ENCODE data around the gene ANKRD29.
"Not testable (repeated sequence)": the region's sequence is repeated elsewhere in the genome, so short reads cannot be mapped to it uniquely, and the experiment has no call there.

Gene ANKRD29

DNA sequence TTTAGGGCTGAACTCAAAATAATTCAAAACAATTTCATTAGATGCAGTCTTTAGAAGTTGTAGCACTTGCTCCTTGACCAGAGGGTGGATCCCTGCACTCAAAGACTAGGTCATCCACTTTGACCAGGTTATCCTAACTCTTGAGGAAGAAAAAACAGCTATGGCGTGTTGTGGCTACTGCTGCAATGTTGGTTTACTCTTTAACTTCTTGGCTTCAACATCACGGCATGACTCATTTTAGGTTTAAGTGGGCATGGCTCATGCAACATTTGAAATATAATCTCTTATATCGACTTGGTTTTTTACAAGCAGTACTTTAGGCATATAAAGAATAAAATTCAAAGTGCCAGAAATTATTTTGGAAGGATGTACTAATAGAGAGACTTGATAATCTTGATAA lies 35.4 kb downstream of the ANKRD29 start:
- no peak for TF ChIP-seq POLR2A (IDR thresholded peaks at IDR 0.05; ENCODE audit: low read depth, low read length)
- FAIRE-seq (peak; percentile 36), DNase-seq (ENCODE audit: insufficient read length, low spot score) (peak; percentile 20)

DNA sequence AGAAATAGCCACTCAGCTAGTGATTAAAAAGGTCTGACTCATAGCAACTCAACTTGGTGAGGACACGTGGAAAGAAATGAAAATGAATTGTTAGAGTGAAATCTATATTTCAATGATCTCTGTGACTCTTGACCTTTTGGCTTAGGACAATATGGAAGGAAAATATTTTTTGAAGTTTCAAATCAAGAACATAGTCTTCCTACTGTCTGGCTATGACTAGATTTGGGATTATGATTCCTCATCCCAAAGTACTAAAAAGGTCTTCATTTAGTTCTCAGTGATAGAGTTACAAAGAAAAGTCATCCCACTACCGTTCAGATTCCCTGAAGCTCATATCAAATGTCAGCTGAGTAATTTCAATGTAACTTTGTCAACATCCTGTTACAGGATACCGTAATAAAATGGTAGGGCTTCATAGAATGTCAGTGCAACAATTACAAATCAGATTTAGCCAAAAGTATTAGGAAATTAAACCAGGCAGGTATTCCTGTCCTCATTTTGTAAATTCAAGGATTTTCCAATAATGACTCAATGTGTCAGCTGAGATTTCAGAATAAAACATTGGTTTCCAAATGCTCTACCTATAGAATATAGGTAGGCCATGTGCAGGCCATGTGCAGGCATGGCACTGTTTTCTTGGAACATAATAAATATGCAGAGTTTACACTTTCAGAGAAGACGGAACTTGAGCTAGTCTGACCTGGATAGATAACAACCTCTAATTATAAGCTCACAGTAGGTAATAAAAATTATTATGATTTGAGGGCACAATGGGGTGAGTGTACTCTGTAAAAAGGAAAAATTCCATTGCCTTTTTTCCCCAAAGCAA lies 36.0 kb downstream of the ANKRD29 start:
- TF ChIP-seq POLR2A (IDR thresholded peaks at IDR 0.05; ENCODE audit: low read depth, low read length) = no peak
- FAIRE-seq = no peak
- DNase-seq (ENCODE audit: insufficient read length, low spot score) = no peak

DNA sequence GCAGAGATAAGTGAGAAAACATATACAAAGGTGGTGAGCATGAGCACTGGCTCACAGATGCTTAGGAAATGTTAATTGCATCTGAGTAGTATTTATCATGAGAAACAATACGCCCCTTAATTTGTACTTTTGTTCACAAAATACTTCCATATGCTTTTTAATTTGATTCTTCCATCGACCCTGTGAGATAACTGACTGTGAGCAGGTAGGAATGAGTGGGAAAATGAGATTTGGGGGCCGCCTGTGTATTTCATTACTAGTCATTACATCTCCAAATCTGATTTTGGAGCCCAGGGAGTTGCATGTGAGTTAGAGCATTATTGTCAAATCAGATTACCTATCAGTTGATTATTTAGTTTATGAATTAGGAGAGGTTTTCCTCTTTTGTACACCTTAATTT lies 39.7 kb downstream of the ANKRD29 start:
- DNase-seq (ENCODE audit: insufficient read length, low spot score) = no peak
- no peak for TF ChIP-seq POLR2A (IDR thresholded peaks at IDR 0.05; ENCODE audit: low read depth, low read length)
- FAIRE-seq = no peak

DNA sequence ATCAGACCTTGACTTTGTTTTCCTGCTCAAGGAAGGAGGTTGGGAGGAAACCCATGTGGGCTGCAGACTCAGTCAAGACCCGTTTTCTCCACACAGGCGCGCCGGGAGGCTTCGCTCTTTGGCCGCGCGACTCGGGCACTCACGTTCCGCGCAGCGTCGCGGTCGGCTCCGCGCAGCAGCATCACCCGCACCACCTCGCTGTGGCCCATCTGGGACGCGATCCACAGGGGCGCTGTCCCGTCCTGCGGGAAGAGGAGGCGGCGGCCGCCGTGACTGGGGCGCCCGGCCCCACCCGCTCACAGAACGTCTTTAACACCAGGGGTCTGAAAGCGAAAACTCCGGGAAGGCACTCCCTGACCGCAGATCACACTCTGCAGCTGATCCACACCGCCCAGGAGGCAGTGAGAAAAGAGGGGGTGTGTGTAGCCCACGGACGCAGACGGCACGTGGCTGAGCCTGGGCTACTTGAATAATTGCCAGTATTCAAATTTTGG lies 43.3 kb downstream of the ANKRD29 start:
- DNase-seq (ENCODE audit: insufficient read length, low spot score) (peak; percentile 15), FAIRE-seq (no peak)
- TF ChIP-seq POLR2A (IDR thresholded peaks at IDR 0.05; ENCODE audit: low read depth, low read length) = no peak

DNA sequence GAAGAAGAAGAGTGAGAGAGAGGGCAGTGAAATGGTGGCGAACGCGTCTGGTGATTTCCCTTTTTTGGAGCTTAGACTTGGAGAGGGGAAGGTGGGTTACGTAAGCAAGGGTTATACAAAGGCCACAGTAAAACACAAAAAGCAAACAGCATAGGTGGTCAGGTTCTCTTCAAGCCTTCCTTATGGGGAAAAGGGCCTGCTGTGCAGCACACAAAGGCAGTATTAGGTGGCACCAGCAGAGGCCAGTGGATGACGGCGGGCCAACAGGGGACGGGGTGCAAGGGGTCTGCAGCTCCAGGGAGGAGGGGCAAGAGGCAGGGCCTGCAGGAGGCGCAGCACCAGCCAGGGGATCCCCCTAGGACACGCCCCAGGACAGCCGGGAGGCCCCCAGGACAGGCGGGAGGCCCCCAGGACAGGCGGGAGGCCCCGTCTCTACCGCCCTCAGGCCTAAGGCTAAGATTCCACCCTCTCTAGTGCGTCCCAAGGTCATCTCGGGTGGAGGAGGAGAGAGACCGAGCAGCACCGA lies 43.8 kb downstream of the ANKRD29 start:
- TF ChIP-seq POLR2A (IDR thresholded peaks at IDR 0.05; ENCODE audit: low read depth, low read length) = no peak
- DNase-seq (ENCODE audit: insufficient read length, low spot score) = no peak
- no peak for FAIRE-seq

DNA sequence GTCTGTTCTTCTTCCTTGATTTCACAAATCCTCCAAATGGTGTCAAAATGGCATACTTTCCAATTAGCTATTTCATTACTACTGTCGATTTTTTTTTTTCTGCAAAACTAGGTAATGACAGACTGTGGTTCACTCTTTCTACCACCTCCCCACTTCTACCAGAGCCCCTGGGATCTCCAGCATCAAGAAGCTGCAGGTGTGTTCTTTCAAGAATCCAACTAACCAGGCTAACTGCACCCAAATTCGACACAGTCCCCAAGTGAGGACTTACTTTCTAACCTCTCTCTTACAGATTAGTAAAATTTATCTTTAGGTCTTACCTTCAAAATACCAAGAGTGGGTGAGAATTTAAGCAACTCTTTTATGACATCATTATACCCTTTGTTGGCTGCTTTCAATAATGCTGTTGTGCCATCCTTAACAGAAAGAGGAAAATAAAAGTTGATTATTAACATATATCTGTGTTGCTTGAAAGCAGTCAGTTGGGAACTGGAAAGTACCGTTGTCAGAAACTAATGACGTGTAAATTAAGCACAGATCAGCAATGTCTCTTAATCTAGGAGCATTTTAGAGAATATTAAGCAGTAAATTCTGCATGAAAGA lies 45.2 kb downstream of the ANKRD29 start:
- FAIRE-seq (no peak), DNase-seq (ENCODE audit: insufficient read length, low spot score) (no peak)
- no peak for TF ChIP-seq POLR2A (IDR thresholded peaks at IDR 0.05; ENCODE audit: low read depth, low read length)

DNA sequence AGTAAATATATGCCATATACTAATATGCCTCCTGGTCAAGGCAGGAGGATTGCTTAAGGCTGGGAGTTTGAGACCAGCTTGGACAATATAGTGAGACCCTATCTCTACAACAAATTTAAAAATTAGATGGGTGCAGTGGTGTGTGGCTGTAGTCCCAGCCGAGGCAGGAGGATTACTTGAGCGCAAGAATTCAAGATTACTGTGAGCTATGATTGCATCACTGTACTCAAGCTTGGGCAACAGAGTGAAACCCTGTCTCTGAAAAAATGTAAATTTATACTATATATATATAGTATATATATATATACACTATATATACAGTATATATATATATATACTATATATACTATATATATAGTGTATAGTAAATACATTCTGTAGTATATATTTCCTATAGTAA lies 46.5 kb downstream of the ANKRD29 start:
- FAIRE-seq (no peak), DNase-seq (ENCODE audit: insufficient read length, low spot score) (no peak)
- TF ChIP-seq POLR2A (IDR thresholded peaks at IDR 0.05; ENCODE audit: low read depth, low read length) = no peak

DNA sequence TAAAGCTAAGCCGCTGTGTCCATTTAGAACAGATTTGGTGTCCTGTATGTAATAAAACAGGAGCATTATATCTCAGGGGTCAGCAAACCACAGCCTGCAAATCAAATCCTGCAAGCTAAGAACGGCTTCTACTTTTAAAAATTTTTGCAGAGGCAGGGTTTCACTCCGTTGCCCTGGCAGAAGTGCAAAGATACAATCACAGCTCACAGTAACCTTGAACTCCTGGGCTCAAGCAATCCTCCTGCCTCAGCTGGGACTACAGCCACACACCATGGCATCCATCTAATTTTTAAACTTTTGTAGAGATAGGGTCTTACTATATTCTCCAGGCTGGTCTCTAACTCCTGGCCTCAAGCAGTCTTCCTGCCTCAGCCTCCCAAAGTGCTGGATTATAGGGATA lies 47.8 kb downstream of the ANKRD29 start:
- TF ChIP-seq POLR2A (IDR thresholded peaks at IDR 0.05; ENCODE audit: low read depth, low read length) = no peak
- FAIRE-seq (no peak), DNase-seq (ENCODE audit: insufficient read length, low spot score) (no peak)

DNA sequence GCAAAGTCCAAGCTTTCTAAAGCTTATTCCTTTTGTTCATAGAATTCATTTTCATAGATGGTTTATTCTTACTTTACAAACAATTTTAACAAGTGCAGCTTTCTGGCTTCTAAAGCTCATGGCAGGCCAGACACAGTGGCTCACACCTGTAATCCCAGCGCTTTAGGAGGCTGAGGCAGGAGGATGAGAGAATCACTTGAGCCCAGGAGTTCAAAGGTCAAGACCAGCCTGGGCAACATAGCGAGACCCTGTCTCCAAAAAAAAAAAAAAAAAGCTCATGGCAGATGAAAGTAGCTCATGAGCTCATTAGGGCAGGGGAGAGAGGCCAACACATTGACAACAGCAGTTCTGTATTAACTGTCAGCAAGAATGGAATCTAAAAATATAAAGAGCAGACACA lies 48.3 kb downstream of the ANKRD29 start:
- FAIRE-seq (no peak), DNase-seq (ENCODE audit: insufficient read length, low spot score) (no peak)
- TF ChIP-seq POLR2A (IDR thresholded peaks at IDR 0.05; ENCODE audit: low read depth, low read length) = no peak

DNA sequence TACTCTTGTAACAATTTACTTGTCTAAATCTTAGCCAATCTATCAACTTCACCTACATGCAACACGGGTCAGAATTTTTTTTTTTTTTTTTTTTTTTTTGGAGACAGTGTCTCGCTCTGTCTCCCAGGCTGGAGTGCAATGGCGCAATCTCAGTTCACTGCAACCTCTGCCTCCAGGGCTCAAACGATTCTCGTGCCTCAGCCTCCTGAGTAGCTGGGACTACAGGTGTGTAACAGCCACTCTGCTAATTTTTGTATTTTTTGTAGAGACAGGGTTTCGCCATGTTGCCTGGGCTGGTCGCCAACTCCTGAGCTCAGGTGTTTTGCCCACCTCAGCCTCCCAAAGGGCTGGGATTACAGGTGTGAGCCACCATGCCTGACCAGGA lies 49.6 kb downstream of the ANKRD29 start:
- DNase-seq (ENCODE audit: insufficient read length, low spot score); FAIRE-seq: not testable (repeated sequence)

DNA sequence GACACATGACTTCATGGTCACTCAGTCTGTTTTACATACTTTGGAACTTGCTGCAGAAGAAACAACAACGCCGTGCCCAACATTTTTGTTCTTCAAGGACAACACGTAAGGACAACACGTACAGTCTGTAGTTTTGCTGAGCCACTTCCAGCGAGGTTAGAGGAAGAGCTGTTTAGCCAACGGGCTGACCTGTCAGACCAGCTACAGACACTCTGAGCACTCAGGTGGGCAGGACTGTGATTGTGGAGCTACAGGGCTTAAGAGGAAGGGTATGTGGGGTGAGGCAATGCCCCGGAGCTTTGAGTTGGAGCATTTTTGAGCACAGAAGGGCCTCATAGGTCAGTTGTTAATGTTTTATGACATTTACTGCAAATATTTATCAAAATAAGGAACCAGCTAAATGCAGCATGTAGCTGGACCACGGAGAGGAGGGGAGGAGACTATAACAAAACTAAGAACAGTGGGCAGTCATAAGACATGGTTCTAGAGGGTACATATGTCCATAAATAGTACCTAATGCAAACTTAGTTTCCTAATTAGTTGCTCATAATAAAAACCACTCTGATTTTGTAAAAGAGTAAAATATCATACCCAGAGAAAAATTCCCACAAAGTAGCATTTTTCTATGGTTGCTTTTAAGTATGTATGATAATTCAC lies 50.1 kb downstream of the ANKRD29 start:
- DNase-seq (ENCODE audit: insufficient read length, low spot score) = no peak
- no peak for FAIRE-seq
- TF ChIP-seq POLR2A (IDR thresholded peaks at IDR 0.05; ENCODE audit: low read depth, low read length) = no peak

DNA sequence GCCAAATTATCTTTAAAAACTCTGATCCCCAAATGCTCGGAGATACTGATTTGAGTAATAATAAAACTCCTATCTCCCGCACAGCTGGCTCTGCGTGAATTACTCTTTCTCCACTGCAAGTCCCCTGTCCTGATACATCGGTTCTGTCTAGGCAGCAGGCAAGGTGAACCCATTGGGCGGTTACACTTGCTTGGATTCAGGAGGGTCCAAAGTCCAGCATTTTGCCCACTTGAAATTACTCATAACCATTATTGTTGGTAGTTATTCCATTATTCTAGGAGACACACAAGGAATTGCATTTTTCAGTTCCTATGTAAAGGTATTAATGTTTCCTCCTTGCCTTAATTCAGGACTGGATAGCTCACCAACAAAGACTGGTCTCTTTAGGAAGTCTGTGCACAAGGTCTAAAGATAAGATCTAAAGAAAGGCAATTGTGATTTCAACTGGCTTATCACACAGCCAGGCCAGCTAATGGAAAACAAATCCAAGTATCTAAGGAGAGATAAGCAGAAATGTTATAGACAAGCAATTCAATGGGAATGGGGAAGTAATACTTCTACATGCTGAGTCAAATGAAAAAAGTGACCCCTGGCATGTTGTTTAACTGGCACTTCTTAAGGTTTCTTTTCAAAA lies 53.2 kb downstream of the ANKRD29 start:
- TF ChIP-seq POLR2A (IDR thresholded peaks at IDR 0.05; ENCODE audit: low read depth, low read length) = no peak
- DNase-seq (ENCODE audit: insufficient read length, low spot score) = no peak
- FAIRE-seq = no peak

DNA sequence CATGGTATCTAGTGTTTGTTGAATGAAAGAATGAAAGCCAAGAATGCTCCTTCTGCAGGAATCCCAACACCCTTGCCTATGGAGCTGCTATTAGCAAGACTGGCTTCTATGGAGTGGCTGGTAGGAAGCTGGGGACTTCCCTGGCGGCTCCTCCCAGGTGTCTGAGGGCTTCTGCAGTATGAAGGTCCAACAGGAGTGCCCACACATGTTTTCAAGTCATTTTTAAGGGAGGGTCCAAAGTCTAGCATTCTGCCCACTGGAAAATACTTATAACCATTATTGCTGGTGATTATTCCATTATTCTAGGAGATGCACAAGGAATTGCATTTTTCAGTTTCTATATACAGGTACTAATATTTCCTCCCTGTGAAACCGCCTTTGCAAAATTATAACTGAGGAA lies 54.5 kb downstream of the ANKRD29 start:
- DNase-seq (ENCODE audit: insufficient read length, low spot score) (no peak), FAIRE-seq (no peak)
- TF ChIP-seq POLR2A (IDR thresholded peaks at IDR 0.05; ENCODE audit: low read depth, low read length) = no peak

DNA sequence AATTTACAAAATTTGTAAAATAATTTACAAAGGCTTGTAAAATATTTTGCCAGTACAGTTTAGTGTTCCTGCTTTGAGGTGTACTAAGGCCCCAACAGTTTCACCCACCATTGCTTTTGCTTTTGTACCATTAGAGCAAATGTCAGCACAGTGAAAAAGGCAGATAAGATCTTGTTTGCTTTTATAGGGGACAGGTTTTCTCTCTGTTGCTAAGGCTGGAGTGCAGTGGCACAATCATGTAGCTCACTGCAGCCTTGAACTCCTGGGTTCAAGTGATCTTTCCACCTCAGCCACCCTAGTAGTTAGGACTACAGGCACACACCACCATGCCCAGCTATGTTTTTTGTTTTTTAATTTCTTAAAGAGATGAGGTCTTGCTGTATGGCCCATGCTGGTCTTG lies 56.8 kb downstream of the ANKRD29 start:
- no peak for FAIRE-seq
- no peak for TF ChIP-seq POLR2A (IDR thresholded peaks at IDR 0.05; ENCODE audit: low read depth, low read length)
- DNase-seq (ENCODE audit: insufficient read length, low spot score) = no peak

All from H54 (cell line).